SHP77 (cell line): ENCODE results near the gene SCUBE2.

Source experiments
- DNase-seq, 2 experiments: peaks; one replicate each; lab custom pipeline; 2025; lab: John Stamatoyannopoulos, UW

The SCUBE2 gene

DNA sequence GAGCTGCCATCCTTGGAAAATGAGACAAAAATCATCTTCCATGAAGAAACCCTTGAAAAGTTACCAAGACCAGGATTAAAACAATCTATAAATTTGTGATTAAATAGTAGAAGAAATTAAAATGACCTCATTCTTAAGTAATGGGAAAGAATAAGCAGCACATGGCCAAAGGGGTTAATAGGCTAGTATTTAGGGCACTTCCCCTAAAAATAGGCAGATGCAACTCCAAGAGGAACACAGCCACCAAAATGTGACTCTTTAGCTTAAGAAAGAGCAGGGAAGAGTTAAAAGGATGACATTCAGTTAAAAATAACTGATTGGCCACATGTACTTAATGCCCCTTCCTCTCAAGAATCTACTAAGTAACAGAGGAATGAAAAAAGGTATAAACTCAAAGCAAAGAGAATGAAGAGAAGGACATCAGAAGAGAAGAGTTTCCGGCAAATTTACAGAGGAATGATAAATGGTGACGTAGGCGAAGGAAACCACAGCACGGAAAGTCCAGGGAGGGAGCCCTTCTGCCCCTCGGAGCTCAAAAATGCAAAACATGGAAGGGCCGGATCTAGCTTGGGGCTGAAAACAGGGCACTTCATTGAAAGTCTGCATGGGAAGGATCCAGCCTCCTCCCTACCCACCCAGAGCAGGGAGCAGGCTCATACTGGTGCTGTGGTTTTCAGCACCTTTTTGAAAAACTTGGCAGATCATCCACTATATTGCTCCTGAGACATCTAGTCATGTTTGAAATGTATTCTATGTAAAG lies 17.8 kb downstream of the SCUBE2 start:
- DNase-seq: no peak

DNA sequence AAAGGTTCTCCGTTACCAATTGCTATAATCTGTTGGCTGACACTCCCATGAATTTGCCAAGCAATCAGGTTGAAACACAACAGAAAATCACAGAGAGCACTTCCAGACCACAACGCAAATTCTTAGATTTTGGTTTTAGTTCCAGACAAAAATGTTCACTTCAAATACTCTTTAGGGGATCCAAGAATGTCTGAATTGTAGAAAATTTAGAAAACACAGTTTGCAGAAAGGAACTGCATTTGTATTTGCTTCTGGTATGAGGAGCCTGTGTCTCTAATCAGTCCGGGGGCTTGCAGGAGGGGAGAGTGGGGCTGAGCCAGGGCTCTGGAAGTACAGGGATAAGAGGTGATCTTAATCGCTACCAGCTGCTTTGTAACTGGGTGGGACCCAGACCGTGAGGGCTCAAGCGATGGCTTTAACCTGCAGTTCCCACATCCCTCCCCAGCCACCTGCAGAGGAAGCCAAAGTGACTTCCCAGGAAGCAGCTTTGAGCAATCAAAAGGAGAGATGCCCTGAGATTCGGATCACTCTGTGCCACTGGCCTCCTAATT lies 18.7 kb downstream of the SCUBE2 start:
- DNase-seq: no peak

DNA sequence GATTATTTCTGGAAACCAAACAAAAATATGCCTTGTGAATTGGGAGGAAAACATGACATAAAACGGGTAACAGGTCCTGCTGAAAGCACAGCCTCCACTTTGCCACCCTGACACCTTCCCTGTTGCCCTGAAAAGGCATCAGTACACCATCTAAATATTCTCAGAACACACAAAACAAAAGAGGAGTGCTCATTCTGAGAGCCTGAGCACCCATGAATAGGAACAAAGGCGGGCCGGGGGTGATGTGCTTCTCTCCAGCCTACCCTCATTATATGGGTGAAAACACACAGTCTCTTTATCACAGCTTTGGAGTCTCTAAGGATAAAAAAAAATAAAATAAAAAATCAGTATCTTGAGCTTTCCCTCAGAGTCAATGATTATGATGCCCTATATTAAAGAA lies 19.7 kb downstream of the SCUBE2 start:
- DNase-seq: no peak

DNA sequence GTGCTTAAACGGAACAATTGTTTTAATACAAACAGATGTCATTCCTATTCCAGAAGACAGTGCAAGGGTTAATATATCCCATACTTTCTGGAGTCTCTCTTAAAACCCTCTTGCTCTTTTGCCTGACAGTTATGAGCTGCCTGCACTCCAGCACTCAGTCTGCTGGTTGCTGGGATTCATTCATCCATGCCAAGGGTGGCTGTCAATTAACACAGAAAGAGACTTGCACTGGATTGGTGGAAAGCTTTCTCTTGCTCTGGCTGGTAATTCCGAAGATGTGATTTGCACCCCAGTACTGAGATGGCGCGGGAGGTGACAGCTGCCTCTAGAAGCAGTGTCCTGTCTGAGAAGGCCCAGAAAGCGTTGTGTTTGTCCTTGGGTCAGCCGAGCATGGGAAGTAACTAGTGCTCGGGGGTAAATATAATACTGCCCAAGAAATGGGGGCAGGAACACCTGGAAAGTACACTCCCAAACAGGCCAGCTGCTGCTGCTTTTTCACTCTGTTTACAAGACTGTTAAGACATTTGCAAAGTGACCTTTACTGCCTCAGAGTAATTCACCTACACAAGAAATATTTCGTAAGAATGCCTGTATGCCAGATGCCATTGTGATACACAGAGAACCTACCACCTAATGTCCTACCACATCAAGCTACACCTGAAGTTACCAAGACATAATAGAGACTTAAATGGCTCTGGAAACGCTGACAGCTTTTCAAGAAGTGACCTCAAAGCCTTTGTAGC lies 20.5 kb downstream of the SCUBE2 start:
- DNase-seq: no peak

DNA sequence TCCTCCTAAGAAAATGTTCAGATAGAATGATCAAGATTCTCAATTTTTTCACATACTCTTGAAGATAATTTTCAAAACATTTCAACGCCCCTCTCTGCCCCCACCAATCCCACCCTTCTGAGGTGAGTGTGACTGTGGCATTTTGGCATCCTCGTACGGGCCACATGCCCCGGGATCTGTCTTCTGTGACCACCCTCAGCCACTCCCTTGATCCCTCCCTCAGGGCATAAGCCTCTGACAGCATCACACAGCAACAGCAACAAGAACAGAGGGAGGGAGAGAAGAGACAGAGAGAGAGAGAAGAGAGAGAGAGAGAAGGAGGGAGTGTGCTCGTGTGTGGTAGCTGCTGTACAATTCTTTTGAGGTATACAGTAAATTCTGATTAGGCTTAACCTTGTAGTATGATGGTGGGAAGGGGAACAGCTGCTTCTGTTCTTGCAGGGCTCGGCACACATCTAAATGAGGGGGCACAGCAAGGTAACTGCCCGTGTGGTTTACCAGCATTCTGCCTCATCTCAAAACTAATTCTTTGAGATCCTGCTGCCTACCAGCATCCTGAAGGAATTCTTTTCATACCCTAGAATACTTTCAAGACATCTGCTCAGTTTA lies 21.4 kb downstream of the SCUBE2 start:
- DNase-seq: no peak

DNA sequence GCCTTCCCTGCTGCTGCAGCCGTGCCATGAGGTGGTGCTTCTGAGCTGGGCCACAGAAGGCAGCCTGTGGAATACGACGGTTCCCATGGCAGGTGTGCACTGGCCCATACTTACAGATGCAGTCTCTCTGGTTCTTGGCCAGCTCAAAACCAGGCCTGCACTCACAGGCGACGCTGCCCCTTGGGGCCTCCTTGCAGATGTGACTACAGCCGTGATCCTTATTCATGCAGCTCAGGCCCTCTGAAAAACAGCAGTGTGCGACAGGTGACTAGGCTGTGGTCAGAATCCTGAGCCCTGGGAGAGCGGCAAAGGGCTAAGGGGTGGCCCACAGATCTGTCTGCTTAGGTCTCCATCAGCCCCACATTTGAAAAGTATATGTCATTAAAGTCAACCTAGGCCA lies 22.1 kb downstream of the SCUBE2 start:
- no peak for DNase-seq

DNA sequence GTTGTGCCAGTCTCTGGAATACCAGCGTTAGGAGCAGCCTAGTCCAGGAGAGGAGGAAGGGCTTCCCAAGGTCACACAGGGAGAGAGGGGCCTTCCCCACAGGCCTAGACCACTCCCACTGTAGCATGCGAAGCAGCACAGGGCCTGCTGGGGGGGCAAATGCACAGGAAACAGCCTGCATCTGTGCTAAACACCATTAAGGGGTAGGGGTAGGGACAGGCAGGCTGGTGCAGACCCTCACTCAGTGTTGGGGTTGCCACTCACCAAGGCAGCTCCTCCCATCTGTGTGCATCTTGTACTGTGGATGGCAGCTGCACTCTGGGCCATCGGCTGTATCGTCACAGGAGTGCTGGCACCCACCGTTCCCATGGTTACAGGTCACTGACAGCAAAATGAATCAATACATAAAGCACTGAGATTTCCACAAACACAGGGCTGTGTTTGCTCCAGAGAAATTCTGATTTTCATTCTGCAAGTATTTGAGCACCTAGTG lies 24.9 kb downstream of the SCUBE2 start:
- DNase-seq: peak; percentile 50 to 74

DNA sequence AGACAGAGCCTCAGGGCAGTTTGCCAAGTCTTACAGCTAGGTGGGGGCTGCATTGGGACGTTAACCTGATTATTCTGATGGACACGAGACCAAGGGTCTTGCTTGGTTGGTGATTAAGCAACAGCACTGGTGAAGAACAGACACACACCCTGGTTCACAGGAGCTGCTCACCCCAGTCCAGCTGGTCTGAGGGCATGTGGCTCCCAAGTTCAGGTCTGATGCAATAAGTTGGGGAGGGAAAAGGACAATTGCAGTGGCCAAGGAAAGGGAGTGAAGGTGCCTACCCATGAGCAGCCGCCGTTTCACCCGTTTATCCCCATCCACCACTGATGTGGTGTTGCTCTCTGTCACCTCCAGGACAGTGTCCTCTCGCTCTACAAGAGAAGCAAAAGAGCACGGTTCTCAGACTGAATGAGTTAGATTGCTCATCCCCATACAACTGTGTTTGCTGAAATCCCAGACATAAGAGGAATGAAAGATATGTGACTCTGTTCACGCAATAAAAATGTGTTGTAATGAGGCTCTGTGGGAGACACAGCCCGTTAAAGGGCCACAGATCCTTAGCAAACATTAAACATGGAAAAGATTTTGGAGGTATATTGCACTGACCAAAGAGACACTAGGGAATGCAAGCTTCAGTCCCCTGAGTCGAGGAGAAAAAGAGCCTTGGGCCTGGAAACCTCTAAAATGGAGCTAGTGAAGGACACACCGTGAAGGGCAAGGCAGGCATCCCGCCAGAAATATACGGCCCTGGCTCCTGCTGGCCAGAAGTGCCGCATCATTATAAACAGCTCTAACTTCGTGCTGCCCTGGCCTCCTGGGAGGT lies 25.6 kb downstream of the SCUBE2 start:
- no peak for DNase-seq

DNA sequence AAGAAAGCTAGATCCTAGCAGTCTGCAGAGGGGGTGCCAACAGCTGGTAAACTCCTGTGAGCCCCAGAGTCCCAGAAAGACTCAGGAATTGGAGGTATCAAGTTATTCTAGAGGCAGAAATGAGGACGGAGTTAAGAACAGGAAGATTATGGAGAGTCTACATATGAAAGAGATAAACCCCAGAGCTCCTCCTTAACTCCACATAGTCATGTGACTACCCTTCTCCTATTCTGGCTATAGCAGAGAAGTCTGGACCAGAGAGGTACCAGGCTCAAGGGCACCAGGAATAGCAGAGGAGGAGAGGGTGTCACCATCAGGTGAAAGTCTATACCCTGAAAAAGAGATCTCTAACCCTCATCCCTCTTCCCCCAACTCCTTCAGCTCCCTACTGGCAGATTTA lies 29.6 kb downstream of the SCUBE2 start:
- no peak for DNase-seq

DNA sequence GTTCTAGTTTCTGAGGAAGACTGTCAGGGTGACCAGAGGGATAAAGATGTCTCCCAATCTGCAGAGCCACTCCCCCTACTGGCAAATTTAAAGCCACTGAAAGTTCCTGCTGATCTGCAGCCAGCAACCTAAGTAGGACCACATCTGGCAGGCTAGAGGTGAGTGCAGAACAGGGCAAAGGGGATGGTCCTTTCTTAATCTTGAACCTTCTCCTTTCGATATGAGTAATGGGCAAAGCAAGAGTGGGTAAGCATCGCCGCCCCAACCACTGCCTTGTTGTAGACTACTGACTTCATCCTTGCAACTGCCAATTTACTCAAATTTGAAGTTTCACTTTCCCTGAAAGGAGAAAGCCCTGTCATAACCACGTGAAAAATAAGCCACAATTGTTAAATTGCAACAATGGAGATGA lies 30.7 kb downstream of the SCUBE2 start:
- no peak for DNase-seq

DNA sequence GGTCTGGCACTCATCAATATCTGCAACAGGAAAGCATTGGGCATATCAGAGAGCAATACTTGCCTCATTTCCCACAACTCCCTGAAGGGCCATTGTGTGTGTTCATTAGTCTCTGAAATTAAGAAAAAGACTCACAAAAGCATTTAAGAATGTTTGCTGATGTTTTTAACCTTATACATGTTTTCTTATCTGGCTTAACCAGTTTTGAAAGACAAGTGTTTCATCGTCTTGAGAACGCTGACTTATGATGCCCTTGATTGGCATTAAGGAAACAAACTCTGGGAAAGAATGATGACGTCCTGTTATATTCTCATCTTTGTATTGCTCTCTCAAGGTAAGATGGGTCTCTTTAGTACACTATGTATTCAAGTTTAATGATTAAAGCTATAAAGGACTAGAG lies 32.0 kb downstream of the SCUBE2 start:
- DNase-seq: no peak

DNA sequence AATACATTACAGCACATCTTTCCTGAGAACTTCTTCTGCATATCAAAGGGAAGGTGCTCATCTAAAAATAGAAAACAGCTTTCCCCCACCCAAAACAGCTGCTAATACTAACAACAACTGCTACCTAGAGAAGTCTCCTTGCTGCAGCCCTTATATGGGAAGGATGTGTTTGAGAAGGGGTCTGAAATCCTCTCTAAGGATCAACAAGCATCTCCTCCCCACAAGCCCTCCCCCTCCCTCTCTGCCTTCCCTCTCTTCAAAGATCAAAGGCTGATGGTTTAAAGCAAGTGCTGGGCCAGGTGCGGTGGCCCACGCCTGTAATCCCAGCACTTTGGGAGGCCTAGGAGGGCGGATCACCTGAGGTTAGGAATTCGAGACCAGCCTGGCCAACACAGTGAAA lies 33.5 kb downstream of the SCUBE2 start:
- no peak for DNase-seq

DNA sequence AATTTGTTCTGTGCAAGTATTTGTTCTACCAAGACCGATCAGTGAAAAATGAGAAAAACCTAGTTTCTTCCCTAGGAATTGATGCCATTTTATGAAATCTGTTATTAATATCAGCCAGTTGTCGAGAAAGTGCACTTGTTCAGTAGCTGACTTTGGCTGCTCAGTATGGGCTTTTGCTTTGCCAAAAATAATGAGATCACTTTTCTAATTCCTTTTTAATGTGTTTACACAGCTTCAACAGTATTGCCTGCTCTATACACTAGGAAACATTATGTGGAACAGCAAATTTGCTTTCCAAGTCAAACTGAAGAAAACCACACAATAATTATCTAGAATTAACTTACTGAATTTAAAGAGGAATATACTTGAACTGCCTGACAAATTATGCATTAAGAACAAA lies 34.4 kb downstream of the SCUBE2 start:
- DNase-seq: no peak

DNA sequence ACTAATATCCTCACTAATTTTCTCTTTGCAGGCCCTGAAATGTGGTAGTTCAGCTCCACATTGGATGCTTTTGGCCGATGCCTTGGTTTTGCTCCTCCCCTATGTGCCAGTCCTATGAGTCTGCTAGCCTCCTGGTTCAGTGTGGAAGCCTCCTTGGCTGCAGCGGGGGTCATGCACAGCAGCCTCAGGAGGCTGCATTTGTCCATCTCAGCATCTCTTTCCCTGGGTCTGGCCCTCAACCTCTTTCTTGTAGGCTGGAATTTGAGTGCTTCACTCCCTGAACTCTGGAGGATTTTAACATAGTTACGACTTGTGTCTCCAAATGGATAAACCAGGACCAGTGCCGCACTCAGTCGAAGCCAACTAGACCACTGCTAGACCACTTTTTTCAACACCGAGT lies 34.9 kb downstream of the SCUBE2 start:
- no peak for DNase-seq

DNA sequence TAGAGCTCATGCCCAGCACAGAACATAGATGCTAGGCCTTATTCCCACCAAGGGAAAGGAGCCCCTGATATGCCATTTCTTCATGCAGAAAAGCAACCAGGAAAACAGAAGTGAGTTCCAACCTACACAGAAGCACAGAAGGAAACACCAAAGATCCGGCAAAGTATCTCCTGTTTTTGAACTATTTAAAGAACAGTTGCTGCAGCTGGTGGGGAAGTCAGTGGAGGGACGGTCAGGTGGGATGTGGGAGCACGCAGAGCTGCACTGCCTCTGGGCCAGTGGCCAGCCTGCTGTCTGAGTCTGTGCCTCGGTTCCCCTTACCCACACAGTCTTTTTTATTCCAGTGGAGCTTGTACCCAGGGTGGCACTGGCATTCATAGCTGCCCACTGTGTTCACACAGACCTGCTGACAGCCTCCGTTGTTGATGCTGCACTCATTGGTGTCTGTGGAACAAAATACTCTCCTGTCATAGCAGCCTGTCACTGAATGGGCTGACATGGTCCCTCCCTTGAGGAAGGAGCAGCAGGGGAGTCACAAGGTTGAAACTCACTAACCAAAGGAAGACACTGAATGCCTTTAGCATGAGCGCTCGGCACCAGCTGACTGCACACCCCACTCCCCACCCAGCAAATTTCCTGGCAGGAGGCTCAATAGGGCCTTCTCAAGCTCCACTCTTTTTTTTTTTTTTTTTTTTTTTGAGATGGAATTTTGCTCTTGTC lies 37.9 kb downstream of the SCUBE2 start:
- no peak for DNase-seq

DNA sequence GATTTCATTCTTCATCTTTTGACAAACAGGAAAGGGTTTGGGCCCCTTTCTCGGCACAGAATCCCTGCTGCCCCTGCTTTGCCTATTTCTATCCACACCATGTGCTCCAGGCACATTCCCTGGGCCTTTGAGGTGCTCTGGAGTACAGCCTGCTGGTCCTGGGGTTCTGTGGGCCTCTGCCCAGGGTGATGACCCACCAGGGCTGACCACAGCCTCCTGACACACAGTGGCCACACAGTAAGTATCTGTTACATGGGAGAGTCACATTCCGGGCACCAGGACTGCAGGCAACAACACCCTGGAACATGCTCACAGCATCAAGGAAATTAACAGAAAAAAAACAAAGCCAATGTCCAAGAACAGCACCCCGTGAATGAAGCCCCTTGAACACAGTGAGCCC lies 39.1 kb downstream of the SCUBE2 start:
- DNase-seq: no peak

DNA sequence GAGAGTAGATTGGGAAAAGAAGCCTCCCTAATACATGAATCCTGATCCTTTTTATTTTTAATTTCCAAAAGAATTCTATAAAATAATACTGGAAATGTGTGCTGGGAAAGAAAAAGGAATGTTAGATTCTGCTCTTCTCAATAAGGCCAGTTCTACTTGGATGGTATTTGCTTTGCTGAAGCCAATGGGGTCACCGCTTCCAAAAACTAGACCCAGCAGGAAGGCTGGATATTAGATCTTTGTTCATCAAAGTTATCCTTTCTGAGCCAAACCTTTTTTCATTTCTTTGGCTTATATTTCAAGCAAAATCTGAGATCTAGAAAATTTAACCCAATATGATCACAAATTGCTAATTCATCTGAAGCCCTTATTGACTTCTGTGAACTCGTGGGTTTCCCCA lies 41.4 kb downstream of the SCUBE2 start:
- no peak for DNase-seq

DNA sequence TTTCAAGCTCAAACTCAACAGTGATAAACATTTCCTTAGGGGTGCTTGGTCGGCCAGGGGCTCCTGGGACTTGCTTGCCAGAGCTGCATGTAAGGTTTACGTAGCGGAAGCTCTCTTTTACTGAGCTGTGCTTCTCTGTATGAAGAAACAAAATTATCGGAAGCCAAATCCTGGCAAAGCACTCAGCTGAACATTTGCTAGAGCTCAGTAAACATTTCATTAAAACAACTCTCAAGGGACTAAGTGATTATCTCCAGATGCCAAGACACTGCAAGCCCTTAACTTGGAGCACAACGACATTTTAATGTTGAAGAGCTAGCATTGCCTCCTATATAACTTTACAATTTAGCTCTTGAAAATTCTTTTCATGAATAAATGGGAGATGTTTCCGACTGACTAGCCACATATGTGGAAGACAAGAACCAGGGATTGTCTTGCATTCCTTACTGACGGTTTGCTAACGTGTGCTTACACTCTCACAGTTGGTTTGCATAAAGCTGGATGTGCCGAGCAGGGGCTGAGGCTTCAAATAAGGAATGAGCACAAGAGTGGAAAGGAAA lies 43.4 kb downstream of the SCUBE2 start:
- DNase-seq: no peak

DNA sequence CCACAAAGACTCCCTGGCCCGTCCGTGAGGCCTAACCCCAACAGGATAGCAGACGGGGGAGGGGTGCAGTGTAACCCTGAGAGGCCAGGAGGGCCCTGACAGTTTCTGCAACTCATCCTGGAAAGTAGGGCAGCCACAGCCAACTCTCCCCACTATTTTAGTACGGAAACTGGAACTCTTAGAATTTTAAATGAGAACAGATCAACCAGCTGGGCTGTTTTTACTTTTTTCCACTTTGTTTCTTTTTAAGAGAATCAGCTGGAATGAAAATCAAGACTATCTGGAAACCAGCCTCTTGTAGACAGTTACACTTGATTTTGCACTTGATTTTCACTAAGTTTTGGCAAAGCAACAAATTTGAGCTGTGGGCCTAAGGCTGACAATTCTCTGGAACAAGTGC lies 44.9 kb downstream of the SCUBE2 start:
- DNase-seq: no peak

DNA sequence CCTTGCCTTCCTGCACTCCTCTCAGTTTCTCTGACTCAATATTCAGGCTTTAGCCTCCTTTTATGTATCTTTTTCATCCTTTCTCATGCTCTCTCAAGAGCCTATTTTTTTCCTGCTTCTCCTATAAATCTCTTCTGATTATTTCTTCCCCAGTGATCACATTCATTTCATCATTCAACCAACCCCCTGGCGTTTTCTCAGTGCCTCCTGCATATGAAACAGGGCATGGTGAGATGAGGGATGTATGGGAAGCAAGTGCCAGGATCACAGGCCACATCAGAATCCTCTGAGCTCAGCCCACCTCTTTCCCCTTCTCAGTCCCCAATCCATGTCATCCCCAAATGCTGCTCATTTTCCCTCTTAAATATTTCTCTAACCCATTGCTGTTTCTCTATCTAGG lies 48.9 kb downstream of the SCUBE2 start:
- DNase-seq: no peak

DNA sequence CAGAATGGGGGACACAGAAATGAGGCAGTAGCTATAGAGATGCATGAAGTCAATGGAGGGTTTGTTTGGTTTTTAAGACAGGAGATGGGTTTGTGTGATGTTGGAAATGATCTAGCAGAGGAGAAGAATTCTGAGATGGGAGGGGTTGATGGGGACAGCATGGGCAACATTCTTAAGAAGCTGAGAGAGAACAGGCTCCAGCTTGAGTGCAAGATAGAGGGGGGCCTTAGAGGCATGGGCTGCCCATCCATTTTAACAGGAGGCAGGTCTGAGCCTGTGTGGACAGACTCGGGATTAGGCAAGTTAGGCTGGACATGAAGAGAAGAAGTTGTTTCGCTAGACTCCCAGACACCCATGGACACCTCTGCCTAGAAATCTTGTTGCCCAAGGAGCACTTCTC lies 49.7 kb downstream of the SCUBE2 start:
- DNase-seq: no peak
